Memory B cell (primary cell): ENCODE data around the gene MICA.
"Not testable (repeated sequence)": the region's sequence is repeated elsewhere in the genome, so short reads cannot be mapped to it uniquely, and the experiment has no call there.

Source experiments
- ATAC-seq: fragments of 150-1000 bp; cut with Tn5 transposase; 2 replicates; pipeline ENCODE4 v1.10.0; 2021; ENCODE audit warnings: low read depth, mild to moderate bottlenecking, moderate library complexity
- DNase-seq, 2 donors: peaks; one replicate each; pipeline ENCODE4 v3.0.0; 2022; ENCODE audit warnings: low spot score in 2 of 2
- H3K27ac Mint-ChIP-seq: one replicate; pipeline ENCODE4 v1.8.0; 2022; ENCODE audit warnings: mild to moderate bottlenecking, moderate library complexity, mixed read lengths
- H3K27me3 Mint-ChIP-seq: one replicate; pipeline ENCODE4 v1.8.0; 2022; ENCODE audit warnings: mixed read lengths
- H3K36me3 Mint-ChIP-seq: one replicate; pipeline ENCODE4 v1.8.0; 2022; ENCODE audit warnings: mild to moderate bottlenecking, mixed read lengths
- H3K4me1 Mint-ChIP-seq: one replicate; pipeline ENCODE4 v1.8.0; 2022; ENCODE audit warnings: mixed read lengths
- H3K4me3 Mint-ChIP-seq: one replicate; pipeline ENCODE4 v1.8.0; 2022; ENCODE audit warnings: mild to moderate bottlenecking, moderate library complexity, mixed read lengths
- H3K9me3 Mint-ChIP-seq: one replicate; pipeline ENCODE4 v1.8.0; 2022; ENCODE audit warnings: mixed read lengths

The MICA gene

DNA sequence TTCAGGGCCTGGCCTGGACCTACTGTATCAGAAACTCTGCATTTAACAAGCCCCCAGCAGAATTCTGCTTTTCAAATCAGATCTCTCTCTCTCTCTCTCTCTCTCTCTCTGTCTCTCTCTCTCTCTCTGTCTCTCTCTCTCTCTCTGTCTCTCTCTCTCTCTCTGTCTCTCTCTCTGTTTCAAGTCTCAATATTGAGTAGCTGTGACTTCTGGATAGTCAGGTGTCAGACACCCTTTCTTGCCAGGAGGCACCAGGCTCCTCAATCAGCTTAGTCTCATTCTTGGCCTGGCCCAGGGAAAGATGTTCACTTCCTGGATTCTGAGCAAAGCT, 13.6 kb upstream of the MICA start:
- H3K27ac Mint-ChIP-seq, result not testable (repeated sequence)

DNA sequence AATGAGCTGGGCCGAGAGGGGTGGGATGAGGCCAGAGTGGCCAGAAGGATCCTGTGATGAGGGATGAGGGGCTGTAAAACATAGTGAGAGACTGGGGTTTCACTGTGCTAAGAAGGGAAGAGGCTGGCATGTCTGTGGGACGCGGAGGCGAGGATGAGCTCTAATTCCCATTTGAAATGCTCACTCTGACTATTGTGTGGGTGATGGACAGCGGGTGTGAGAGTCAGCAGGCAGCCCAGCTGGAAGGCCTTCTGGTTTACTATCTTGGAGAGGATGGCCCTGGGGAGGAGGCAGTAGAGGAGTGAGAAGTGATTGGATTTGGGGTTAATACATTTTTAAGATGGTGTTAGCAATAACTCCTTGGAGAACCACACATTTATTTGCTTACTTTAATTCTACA, 9.5 kb upstream of the MICA start:
- no peaks in the 10 kb centered on the region for H3K9me3 Mint-ChIP-seq
- DNase-seq (no peak), ATAC-seq (no peak)
- H3K4me3 Mint-ChIP-seq, result no peak overlapping the region
- H3K4me1 Mint-ChIP-seq, result peaks cover 12% of the 10 kb centered on the region
- peaks cover 5% of the 10 kb centered on the region for H3K36me3 Mint-ChIP-seq
- H3K27ac Mint-ChIP-seq, result no peak overlapping the region
- no peaks in the 10 kb centered on the region for H3K27me3 Mint-ChIP-seq

More for the DNA sequence above, 13.6 kb upstream of the MICA start:
- not testable (repeated sequence) for ATAC-seq, H3K27me3 Mint-ChIP-seq, DNase-seq, H3K4me3 Mint-ChIP-seq, H3K36me3 Mint-ChIP-seq, H3K9me3 Mint-ChIP-seq, H3K4me1 Mint-ChIP-seq

DNA sequence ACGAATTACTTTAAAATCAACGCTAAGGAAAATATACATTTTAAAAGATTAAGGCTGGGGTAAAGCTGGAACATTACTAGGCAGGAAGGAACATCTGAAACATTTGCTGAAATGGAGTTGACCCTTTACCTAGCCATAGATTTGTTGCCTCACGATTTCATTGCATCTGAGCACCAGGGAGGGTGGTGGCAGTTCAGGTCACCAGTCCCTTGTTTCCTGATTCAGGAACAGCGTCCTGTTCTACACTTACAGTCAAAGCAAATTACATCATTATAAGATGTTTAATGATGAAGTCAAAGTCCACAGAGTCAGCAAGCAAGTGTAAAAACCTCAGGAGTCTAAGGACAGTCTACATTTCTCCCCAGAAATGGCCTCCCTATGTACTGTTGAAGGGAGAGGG, 9.0 kb upstream of the MICA start:
- Mint-ChIP-seq H3K27me3 (no peaks in the 10 kb centered on the region), H3K36me3 (peaks cover 5% of the 10 kb centered on the region)
- no peak for ATAC-seq

GRCh38 chr6:31395832-31396231, 7.6 kb upstream of the MICA start:
- Mint-ChIP-seq H3K4me3 (no peak overlapping the region), H3K36me3 (peaks cover 5% of the 10 kb centered on the region), H3K27me3 (no peaks in the 10 kb centered on the region), H3K9me3 (no peaks in the 10 kb centered on the region), H3K4me1 (peaks cover 18% of the 10 kb centered on the region), H3K27ac (no peak overlapping the region)
- DNase-seq, result no peak
- ATAC-seq, result no peak

More for the DNA sequence above, 9.0 kb upstream of the MICA start:
- Mint-ChIP-seq H3K27ac (no peak overlapping the region), H3K4me3 (no peak overlapping the region), H3K9me3 (no peaks in the 10 kb centered on the region), H3K4me1 (peaks cover 13% of the 10 kb centered on the region)
- no peak for DNase-seq

GRCh38 chr6:31396422-31397152, 6.8 kb upstream of the MICA start:
- Mint-ChIP-seq H3K36me3 (peaks cover 5% of the 10 kb centered on the region), H3K4me1 (peaks cover 24% of the 10 kb centered on the region), H3K27ac (no peak overlapping the region), H3K9me3 (no peaks in the 10 kb centered on the region), H3K4me3 (peak overlapping the region; percentile 11), H3K27me3 (no peaks in the 10 kb centered on the region)
- ATAC-seq (peak; percentile 53), DNase-seq (peak; percentile 87 to 94)

DNA sequence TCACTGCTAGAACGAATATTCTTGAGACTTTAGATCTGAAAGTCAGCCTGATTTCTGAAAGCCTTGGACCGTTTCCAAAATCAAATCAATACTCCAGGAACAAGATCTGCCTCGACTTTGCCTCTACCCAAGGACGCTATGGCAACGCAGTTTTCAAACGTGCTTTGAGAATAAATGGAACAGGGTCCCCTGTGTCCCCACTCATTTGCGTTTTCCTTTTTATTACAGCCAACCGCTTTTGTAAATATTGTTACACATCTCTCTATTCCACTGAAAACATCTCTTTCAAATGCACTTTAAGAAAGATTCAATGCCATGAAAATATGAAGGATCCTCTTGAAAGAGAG, 6.3 kb upstream of the MICA start:
- H3K27me3 Mint-ChIP-seq, H3K27ac Mint-ChIP-seq, DNase-seq, H3K36me3 Mint-ChIP-seq, ATAC-seq, H3K9me3 Mint-ChIP-seq: not testable (repeated sequence)
- H3K4me1 Mint-ChIP-seq, result peaks cover 25% of the 10 kb centered on the region
- peak overlapping the region; percentile 11 for H3K4me3 Mint-ChIP-seq

GRCh38 chr6:31397901-31398525, 5.4 kb upstream of the MICA start:
- Mint-ChIP-seq H3K4me3 (no peak overlapping the region), H3K4me1 (peaks cover 34% of the 10 kb centered on the region), H3K27ac (no peak overlapping the region), H3K36me3 (peaks cover 5% of the 10 kb centered on the region), H3K9me3 (no peaks in the 10 kb centered on the region), H3K27me3 (no peaks in the 10 kb centered on the region)
- ATAC-seq, result no peak
- DNase-seq, result no peak

DNA sequence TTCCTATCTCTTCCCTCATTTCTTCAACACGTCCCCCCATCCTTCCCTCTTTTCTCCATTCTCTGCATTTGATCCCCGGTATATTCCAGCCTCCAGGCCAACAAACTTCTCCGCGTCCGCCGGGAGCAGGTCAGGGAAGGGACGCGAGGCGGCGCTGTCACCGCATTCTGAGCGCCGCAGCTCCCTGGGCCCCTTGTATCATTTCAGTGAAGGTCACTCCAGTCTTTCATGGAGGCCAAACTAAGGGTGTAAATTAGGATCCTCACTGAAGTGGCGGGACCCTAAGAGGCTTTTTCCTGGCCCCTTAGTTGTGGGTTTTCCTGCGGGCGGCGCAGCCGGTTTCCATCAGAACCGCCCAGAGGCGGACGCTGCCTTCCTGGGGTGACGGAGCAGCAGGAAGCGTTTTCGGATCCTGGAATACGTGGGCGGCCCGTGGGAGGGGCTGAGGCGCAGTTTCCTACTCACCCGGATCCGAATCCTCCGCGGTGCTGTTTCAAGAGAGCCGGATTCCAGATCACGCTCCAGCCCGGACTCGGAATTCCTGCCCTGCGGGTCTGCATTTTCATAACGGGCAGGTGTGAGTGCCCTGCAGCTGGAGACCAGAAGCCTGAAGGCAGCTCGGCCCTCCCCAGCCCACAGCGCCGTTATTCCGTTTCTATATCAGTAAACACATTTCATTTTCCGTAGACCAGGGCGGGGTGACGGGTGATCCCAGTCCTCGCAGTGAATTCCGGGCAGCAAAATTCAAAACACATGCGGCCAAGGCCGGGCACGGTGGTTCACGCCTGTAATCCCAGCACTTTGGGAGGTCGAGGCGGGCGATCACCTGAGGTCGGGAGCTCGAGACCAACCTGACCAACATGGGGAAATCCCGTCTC, 3.6 kb upstream of the MICA start:
- peak; percentile 41 to 56 for DNase-seq
- H3K4me3 Mint-ChIP-seq, result peak overlapping the region; percentile 89
- H3K9me3 Mint-ChIP-seq, result no peaks in the 10 kb centered on the region
- peak; percentile 26 for ATAC-seq
- H3K4me1 Mint-ChIP-seq, result peaks cover 41% of the 10 kb centered on the region
- peak overlapping the region; percentile 71 for H3K27ac Mint-ChIP-seq
- no peaks in the 10 kb centered on the region for H3K27me3 Mint-ChIP-seq
- no peaks in the 10 kb centered on the region for H3K36me3 Mint-ChIP-seq

GRCh38 chr6:31400467-31401289, 2.7 kb upstream of the MICA start:
- H3K9me3 Mint-ChIP-seq, result no peaks in the 10 kb centered on the region
- peaks cover 43% of the 10 kb centered on the region for H3K4me1 Mint-ChIP-seq
- peak overlapping the region; percentile 89 for H3K4me3 Mint-ChIP-seq
- peak; percentile 75 for ATAC-seq
- H3K36me3 Mint-ChIP-seq, result no peaks in the 10 kb centered on the region
- H3K27me3 Mint-ChIP-seq, result no peaks in the 10 kb centered on the region
- peak overlapping the region; percentile 71 for H3K27ac Mint-ChIP-seq
- peak; percentile 41 to 67 for DNase-seq

DNA sequence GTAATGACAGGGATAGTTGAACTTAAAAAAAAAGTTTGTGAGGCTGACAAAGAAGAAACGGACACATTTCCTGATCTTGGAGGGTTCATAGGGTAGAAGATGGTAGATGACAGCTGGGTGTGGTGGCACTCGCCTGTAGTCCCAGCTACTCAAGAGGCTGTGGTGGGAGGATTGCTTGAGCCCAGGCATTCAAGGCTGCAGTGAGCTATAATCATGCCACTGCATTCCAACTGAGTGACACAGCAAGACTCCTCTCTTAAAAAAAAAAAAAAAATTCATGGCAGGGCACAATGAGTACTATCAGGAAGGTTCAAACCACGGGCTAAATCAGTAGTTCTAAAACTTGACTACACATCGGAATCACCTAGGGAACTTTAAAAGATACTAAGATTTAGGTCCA, 2.0 kb upstream of the MICA start:
- H3K27ac Mint-ChIP-seq, result peak overlapping the region; percentile 71
- H3K4me3 Mint-ChIP-seq, result peak overlapping the region; percentile 89
- H3K36me3 Mint-ChIP-seq, result no peaks in the 10 kb centered on the region
- H3K9me3 Mint-ChIP-seq, result no peaks in the 10 kb centered on the region
- DNase-seq, result no peak
- ATAC-seq, result no peak
- H3K4me1 Mint-ChIP-seq, result peaks cover 46% of the 10 kb centered on the region
- H3K27me3 Mint-ChIP-seq, result no peaks in the 10 kb centered on the region

GRCh38 chr6:31402324-31403282, 792 bp upstream of the MICA start:
- Mint-ChIP-seq H3K4me3 (peak overlapping the region; percentile 86), H3K27ac (peak overlapping the region; percentile 18)
- peak; percentile 42 for ATAC-seq

DNA sequence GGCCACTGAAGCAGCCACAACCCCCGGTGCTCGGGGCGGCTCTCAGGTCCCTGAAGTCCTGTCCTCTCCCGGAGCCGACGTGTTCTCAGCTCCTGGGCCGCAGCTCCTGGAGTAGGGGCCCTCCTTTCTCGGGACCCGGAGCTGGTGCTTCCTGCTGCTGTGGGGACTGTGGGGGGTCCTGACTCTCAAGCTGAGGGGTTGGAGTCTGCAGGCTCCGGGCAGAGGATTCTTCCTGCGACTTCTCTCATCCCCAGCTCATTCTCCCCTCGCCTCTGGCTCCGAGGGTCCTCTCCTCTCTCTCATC, 618 bp downstream of the MICA start:
- Mint-ChIP-seq H3K4me1 (peaks cover 57% of the 10 kb centered on the region), H3K27ac (peak overlapping the region; percentile 60), H3K4me3 (peak overlapping the region; percentile 86)
- DNase-seq, H3K27me3 Mint-ChIP-seq, ATAC-seq, H3K9me3 Mint-ChIP-seq, H3K36me3 Mint-ChIP-seq: not testable (repeated sequence)

More at GRCh38 chr6:31402324-31403282, 792 bp upstream of the MICA start:
- Mint-ChIP-seq H3K36me3 (no peaks in the 10 kb centered on the region), H3K27me3 (no peaks in the 10 kb centered on the region), H3K4me1 (peaks cover 50% of the 10 kb centered on the region), H3K9me3 (no peaks in the 10 kb centered on the region)
- DNase-seq, result peak in 1 of 2 donors; percentile 35

DNA sequence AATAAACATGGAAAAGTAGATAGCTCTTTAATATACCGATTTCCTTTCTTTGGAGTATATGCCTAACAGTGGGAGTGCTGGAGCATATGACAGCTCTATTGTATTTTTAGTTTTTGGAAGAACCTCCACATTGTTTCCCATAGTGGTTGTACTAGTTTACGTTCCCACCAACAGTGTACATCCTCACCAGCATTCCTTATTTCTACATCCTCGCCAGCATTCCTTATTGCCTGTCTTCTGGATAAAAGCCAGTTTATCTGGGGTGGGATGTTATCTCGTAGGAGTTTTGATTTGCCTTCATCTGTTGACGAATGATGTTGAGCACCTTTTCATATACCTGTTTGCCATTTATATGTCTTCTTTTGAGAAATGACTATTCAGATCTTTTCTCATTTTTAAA, 2.6 kb downstream of the MICA start:
- ATAC-seq (no peak), DNase-seq (no peak)
- Mint-ChIP-seq H3K27me3 (no peaks in the 10 kb centered on the region), H3K36me3 (peaks cover 12% of the 10 kb centered on the region), H3K4me3 (no peak overlapping the region), H3K9me3 (no peaks in the 10 kb centered on the region), H3K27ac (no peak overlapping the region), H3K4me1 (peaks cover 64% of the 10 kb centered on the region)
